H1 (cell line): ENCODE measurements around the gene GAR1. TPM values are rescaled to one million over a fixed set of nuclear protein-coding genes. Genes with fewer than 3 reads are reported as not detected.

Experiments
- CHD2 ChIP-seq: IDR thresholded peaks from 2 replicates; pipeline ENCODE4 v1.6.1; 2012; ENCODE audit warnings: low read length, improper control_type of control experiment
- CTCF ChIP-seq, 3 experiments: IDR thresholded peaks; 1 replicate in 2 of 3; 2 replicates in 1 of 3; pipeline versions ENCODE4 v1.5.1 to v1.6.1; 2011; ENCODE audit warnings: low read length in 3 of 3, mild to moderate bottlenecking in 3 of 3, inconsistent platforms in 2 of 3, low read depth in 1 of 3, moderate library complexity in 1 of 3; ENCODE audit not compliant: insufficient read depth in 1 of 3; ENCODE audit errors: control extremely low read depth in 1 of 3
- MAX ChIP-seq: IDR thresholded peaks from 2 replicates; pipeline ENCODE4 v1.6.1; 2012; ENCODE audit warnings: inconsistent platforms
- POU5F1 ChIP-seq: IDR thresholded peaks from 2 replicates; pipeline ENCODE4 v1.6.1; 2011; ENCODE audit warnings: low read depth, mild to moderate bottlenecking, low read length, moderate library complexity
- polyA plus RNA-seq, 7 experiments: library from polyadenylated mRNA; depleted of rRNA in 3 of 7; stranded (reverse) in 5 of 7; unstranded in 2 of 7; fragments of >200 nt in 5 of 7; fragments of 200-250 nt in 2 of 7; gene quantifications; 1 replicate in 5 of 7; 2 replicates in 1 of 7; 4 replicates in 1 of 7; pipeline versions ENCODE4 v1.2.1 to v1.2.3, GENCODE V29; 2011 to 2013; ENCODE audit warnings: missing spikeins in 2 of 7, mixed read lengths in 2 of 7
- total RNA-seq: library from RNA; stranded (reverse); fragmentation: NEBNext Ultra II Directional; extraction: Animal tissue kit (Norgen Biotek cat#: 25700); gene quantifications from 2 replicates; pipeline ENCODE4 v1.2.1, GENCODE V29; 2021

Gene GAR1
- total and polyA plus RNA-seq, 2 of the 8 experiments (the other 6 are each of a cell fraction or from before 2014, with no cell fraction given), result 14.5 to 37.5 TPM

- no peak for TF ChIP-seq MAX
- TF ChIP-seq POU5F1, result no peak
- TF ChIP-seq CTCF (IDR thresholded peaks at IDR 0.05; ENCODE audit: control extremely low read depth in 1 of 3, insufficient read depth in 1 of 3, low read depth in 1 of 3, low read length in 3 of 3), result peak; percentile 21 to 76 (median 51); a peak in 3 of 4 replicates
- no peak for TF ChIP-seq CHD2
These were observed 11.5 kb upstream of the GAR1 start (continued) for GRCh38 chr4:109803924-109804571.
